Measurements from ENCODE around the gene TMX2.

GRCh38 chr11:57727185-57727584, 14.8 kb downstream of the TMX2 start:
- TF ChIP-seq, protein P1, sequence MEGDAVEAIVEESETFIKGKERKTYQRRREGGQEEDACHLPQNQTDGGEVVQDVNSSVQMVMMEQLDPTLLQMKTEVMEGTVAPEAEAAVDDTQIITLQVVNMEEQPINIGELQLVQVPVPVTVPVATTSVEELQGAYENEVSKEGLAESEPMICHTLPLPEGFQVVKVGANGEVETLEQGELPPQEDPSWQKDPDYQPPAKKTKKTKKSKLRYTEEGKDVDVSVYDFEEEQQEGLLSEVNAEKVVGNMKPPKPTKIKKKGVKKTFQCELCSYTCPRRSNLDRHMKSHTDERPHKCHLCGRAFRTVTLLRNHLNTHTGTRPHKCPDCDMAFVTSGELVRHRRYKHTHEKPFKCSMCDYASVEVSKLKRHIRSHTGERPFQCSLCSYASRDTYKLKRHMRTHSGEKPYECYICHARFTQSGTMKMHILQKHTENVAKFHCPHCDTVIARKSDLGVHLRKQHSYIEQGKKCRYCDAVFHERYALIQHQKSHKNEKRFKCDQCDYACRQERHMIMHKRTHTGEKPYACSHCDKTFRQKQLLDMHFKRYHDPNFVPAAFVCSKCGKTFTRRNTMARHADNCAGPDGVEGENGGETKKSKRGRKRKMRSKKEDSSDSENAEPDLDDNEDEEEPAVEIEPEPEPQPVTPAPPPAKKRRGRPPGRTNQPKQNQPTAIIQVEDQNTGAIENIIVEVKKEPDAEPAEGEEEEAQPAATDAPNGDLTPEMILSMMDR (IDR thresholded peaks at IDR 0.05): no peak
- no peak for TF ChIP-seq POLR2AphosphoS5 (IDR thresholded peaks at IDR 0.05; ENCODE audit: low read depth, low read length)
- TF ChIP-seq REST (IDR thresholded peaks at IDR 0.05; ENCODE audit: insufficient read depth in 1 of 2, low read depth in 2 of 2, low read length in 1 of 2): no peak
